Common myeloid progenitor, CD34-positive (primary cell): ENCODE measurements around the gene UBA52.

Experiments
- CTCF ChIA-PET: fragments of 350-600 bp; sonication (Branson Sonifier 250); formaldehyde crosslinking; loops from one replicate; lab custom pipeline; 2021; ENCODE audit warnings: antibody characterized with exemption; lab: Charles Lee
- POLR2A ChIA-PET: fragments of 350-600 bp; sonication (Branson Sonifier 250); formaldehyde crosslinking; loops from one replicate; lab custom pipeline; 2021; ENCODE audit warnings: antibody characterized with exemption; lab: Charles Lee
- DNase-seq, 3 donors: peaks; one replicate each; pipeline versions ENCODE4 v3.0.0 to v3.0.0-alpha.2; 2013
- H3K27ac ChIP-seq, 2 experiments: 1 replicate in 1 of 2; 2 replicates in 1 of 2; pipeline ENCODE4 v1.7.0; 2013; ENCODE audit warnings: inconsistent platforms in 2 of 2, low read length in 2 of 2, mild to moderate bottlenecking in 2 of 2, low read depth in 1 of 2, moderate library complexity in 1 of 2; ENCODE audit not compliant: severe bottlenecking in 2 of 2, insufficient read depth in 1 of 2, poor library complexity in 1 of 2
- H3K27me3 ChIP-seq, 5 experiments: replicated peaks in 2 of 5; 1 replicate in 3 of 5; 2 replicates in 2 of 5; pipeline versions ENCODE4 v1.6.1 to v1.7.0; 2013; ENCODE audit warnings: low read length in 4 of 5, mild to moderate bottlenecking in 2 of 5, moderate library complexity in 2 of 5, inconsistent platforms in 1 of 5; ENCODE audit not compliant: insufficient read depth in 5 of 5, control insufficient read depth in 4 of 5
- H3K36me3 ChIP-seq, 4 experiments: 1 replicate in 2 of 4; 2 replicates in 2 of 4; pipeline versions ENCODE4 v1.6.1 to v1.7.0; 2013; ENCODE audit warnings: low read length in 3 of 4, control low read depth in 1 of 4, mild to moderate bottlenecking in 1 of 4; ENCODE audit not compliant: control insufficient read depth in 4 of 4, insufficient read depth in 4 of 4
- H3K4me1 ChIP-seq, 4 experiments: 1 replicate in 3 of 4; 2 replicates in 1 of 4; pipeline versions ENCODE4 v1.6.1 to v1.7.1; 2013; ENCODE audit warnings: low read length in 3 of 4, mild to moderate bottlenecking in 3 of 4, control low read depth in 1 of 4, inconsistent platforms in 1 of 4, moderate library complexity in 1 of 4; ENCODE audit not compliant: control insufficient read depth in 4 of 4, insufficient read depth in 4 of 4; ENCODE audit errors: control extremely low read depth in 1 of 4
- H3K4me3 ChIP-seq, 7 experiments: 1 replicate in 4 of 7; 2 replicates in 3 of 7; pipeline versions ENCODE4 v1.5.1 to v1.7.0; 2013; ENCODE audit warnings: mild to moderate bottlenecking in 7 of 7, low read length in 6 of 7, moderate library complexity in 6 of 7, inconsistent platforms in 2 of 7, low read depth in 2 of 7, control low read depth in 1 of 7; ENCODE audit not compliant: insufficient read depth in 4 of 7, control insufficient read depth in 1 of 7; ENCODE audit errors: extremely low read depth in 1 of 7
- H3K9me3 ChIP-seq, 5 experiments: 1 replicate in 4 of 5; 2 replicates in 1 of 5; pipeline versions ENCODE4 v1.6.1 to v1.7.1; 2013; ENCODE audit warnings: low read length in 4 of 5, mild to moderate bottlenecking in 2 of 5, inconsistent platforms in 1 of 5, low read depth in 1 of 5, moderate library complexity in 1 of 5; ENCODE audit not compliant: control insufficient read depth in 4 of 5, insufficient read depth in 2 of 5; ENCODE audit errors: control extremely low read depth in 1 of 5
- WGBS: methylation state at CpG from one replicate; pipeline ENCODE4 v1.1.5; 2013; ENCODE audit not compliant: insufficient coverage; 5-methylcytosine and 5-hydroxymethylcytosine counted together

The UBA52 gene

DNA sequence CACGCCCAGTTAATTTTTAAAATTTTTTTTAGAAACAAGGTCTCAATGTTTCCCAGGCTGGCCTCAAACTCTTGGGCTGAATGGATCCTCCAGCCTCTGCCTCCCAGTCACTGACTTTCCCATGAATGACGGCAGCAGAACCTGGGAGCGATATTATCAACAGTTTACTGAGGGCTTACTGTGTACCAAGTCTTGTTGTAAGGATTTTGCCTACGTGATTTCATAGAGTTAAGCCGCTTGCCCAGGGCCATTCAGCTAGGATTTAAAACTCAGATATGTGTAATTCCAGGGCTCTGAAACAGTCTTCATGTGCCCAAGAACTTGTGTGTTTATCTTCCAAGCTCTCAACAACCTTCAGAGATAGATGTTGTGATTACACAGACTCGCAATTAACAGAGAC lies 20.0 kb upstream of the UBA52 start:
- no peak overlapping the region for H3K27ac ChIP-seq
- H3K36me3 ChIP-seq = no peaks in the 10 kb centered on the region
- CTCF ChIA-PET = interaction anchor here (1.1 kb wide), 1 partner anchor 23 kb away, joined by 3 read pairs; no protein-coding TSS in a partner anchor
- no peaks in the 10 kb centered on the region for H3K4me1 ChIP-seq
- DNase-seq = no peak
- WGBS = 96% methylated on average over 4 of the region's 6 CpGs
- POLR2A ChIA-PET = interaction anchor here (0.7 kb wide), 1 partner anchor 277 kb away, joined by 12 read pairs; no protein-coding TSS in a partner anchor
- no peaks in the 10 kb centered on the region for H3K9me3 ChIP-seq
- H3K27me3 ChIP-seq = no peaks in the 10 kb centered on the region
- H3K4me3 ChIP-seq = no peak overlapping the region

DNA sequence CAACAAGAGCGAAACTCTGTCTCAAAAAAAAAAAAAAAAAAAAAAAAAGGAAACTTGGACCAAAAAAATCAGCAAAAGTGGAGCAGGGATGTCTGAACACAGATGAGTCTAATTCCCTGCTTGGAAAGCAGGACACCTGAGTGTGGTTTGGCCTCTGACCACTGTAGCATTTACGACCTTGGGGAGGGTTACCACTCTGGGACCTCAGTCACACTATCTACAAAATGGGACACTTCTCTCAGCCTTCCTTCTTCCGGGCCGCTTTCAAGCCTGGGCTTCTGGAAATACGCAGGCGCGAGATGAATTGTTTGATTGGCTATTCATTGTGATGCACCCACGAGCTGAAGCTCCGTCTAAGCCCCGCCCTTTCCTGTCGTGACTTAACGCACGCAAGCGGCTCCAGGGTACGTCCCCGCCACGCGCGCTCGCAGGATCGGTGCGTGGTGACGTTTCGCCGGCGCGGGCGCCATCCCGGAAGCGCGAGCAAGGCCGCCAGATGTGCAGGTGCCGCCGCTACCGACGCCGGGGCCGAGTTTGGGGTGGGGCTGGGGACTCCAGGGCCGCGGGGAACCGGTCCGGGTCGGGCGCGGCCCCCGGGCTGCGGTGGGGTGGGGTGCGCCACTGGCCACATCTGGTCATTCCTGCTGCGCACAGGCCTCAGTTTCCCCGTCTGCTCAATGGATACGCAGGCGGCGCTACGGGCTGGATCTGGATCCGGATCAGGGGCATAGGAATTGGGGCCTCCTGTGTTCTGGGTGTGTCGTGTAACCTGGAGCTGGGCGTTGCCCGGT lies 14.1 kb upstream of the UBA52 start, which contains the start of gene KXD1:
Gene KXD1, plus strand, starts transcription at position 460 of the 791 bp plus-strand sequence. CDS start 4,187 bp downstream, outside the sequence.
- DNase-seq = peak; percentile 100
- Histone ChIP-seq H3K27me3 (no peaks in the 10 kb centered on the region), H3K9me3 (no peaks in the 10 kb centered on the region), H3K4me1 (peaks cover 5 to 18% (median 11%) of the 10 kb centered on the region in 4 experiments), H3K27ac (peak within 1 kb of the TSS; percentile 82 to 94), H3K4me3 (peak within 1 kb of the TSS; percentile 55 to 97 (median 93)), H3K36me3 (peaks cover 4 to 15% (median 9%) of the 10 kb centered on the region in 4 experiments)
- ChIA-PET CTCF (interaction anchor here (0.8 to 1.6 kb wide), 7 partner anchors 10 to 119 kb away, joined by 3 to 7 read pairs (median 3); partner anchors contain the start of gene UBA52), POLR2A (interaction anchor here (0.7 to 1.8 kb wide), 2 partner anchors 14 to 68 kb away, joined by 3 to 5 read pairs; partner anchors contain the start of gene UBA52)
- WGBS = 0% methylated on average over 50 of the region's 58 CpGs

DNA sequence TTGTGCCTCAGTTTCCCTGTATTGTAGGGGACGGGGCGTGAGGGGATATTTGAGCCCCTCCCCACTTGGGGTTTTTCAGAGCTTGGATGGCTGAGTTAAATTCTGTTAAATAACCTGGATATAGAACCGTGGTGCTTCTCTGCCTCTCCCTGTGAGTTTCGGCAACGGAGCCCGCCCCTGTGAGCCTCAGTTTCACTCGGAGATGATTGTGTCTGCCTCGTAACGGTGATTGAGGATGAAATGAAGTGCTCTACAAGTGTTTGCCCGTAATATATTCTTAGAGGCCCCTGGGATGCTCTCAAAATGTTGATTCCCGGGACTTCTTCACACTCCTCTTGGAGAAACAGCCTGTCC lies 13.5 kb upstream of the UBA52 start:
- DNase-seq = peak in 1 of 3 donors; percentile 14
- peak overlapping the region; percentile 82 to 94 for H3K27ac ChIP-seq
- ChIA-PET POLR2A (interaction anchor here (1.8 kb wide), 1 partner anchor 13 kb away, joined by 5 read pairs; the partner anchor contains the start of gene UBA52), CTCF (interaction anchor here (0.8 to 1.6 kb wide), 6 partner anchors 13 to 118 kb away, joined by 3 to 7 read pairs (median 3); partner anchors contain the start of gene UBA52)
- peaks cover 5 to 21% (median 13%) of the 10 kb centered on the region in 4 experiments for H3K36me3 ChIP-seq
- H3K4me1 ChIP-seq = peaks cover 5 to 18% (median 11%) of the 10 kb centered on the region in 4 experiments
- peak overlapping the region; percentile 55 to 97 (median 93) for H3K4me3 ChIP-seq
- 13% methylated on average over 6 of the region's 11 CpGs for WGBS
- H3K27me3 ChIP-seq = no peaks in the 10 kb centered on the region
- H3K9me3 ChIP-seq = no peaks in the 10 kb centered on the region

DNA sequence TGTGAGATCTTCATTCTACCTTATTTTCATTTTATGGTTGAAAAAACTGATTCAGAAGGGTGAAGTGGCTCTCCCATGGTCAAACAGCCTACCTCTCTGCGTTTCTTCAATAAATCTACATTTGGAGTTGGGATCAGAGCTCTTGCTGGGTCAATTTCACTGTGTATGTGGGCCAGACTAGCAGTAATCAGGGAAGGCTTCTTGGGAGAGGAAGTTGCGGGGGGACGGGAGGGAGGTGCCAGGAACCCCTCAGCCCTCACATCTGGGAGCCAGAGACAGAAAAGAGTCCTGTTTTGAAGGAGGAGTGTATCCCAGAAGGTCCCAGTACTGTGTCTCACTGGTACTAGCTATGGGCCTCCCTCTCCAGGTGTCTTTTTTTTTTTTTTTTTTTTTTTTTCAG lies 13.1 kb upstream of the UBA52 start:
- Histone ChIP-seq H3K4me1 (peaks cover 5 to 18% (median 11%) of the 10 kb centered on the region in 4 experiments), H3K27ac (peak overlapping the region; percentile 82 to 94), H3K9me3 (no peaks in the 10 kb centered on the region), H3K27me3 (no peaks in the 10 kb centered on the region), H3K36me3 (peaks cover 5 to 21% (median 16%) of the 10 kb centered on the region in 4 experiments), H3K4me3 (peak overlapping the region in 6 of 7 experiments; percentile 86 to 97 (median 94))
- WGBS = 50% methylated on average over 1 of the region's 3 CpGs
- POLR2A ChIA-PET = interaction anchor here (1.8 kb wide), 1 partner anchor 13 kb away, joined by 5 read pairs; the partner anchor contains the start of gene UBA52
- CTCF ChIA-PET = interaction anchor here (0.8 to 2.3 kb wide), 7 partner anchors 12 to 119 kb away, joined by 3 to 7 read pairs (median 3); partner anchors contain the start of gene UBA52
- no peak for DNase-seq

DNA sequence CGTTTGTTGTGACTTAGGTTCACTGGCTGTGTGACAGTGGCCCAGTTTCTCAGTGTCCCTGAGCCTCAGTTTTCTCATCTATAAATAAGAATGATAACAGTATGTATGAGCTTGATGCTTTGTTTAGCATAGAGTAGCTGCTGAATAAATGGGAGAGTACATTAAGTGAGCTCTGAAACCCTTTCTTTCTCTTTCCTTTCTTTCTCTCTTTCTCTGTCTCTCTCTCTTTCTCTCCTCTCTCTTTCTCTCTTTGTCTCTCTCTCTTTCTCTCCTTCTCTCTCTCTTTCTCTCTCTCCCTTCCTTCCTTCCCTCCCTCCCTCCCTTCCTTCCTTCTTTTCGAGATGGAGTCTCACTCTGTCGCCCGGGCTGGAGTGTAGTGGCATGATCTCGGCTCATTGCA lies 12.0 kb upstream of the UBA52 start:
- H3K27ac ChIP-seq = no peak overlapping the region
- POLR2A ChIA-PET = no interaction called here

DNA sequence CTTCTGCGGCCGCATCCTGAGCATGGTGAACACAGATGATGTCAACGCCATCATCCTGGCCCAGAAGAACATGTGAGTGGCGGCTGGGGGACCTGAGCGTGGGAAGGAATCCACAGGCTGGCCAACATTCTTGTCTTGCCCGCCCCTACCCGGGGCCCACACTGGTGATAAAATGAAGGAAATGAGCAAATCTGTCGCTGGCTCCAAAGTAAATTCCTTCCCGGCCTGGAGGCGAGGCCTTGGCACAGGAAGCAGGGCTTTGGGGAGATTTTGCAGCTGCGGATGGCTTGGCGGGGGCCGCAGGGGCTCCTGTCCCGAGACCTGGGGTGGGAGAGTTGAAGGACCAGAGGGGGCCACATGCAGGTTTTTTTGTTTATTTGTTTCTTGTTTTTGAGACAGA lies 9.6 kb upstream of the UBA52 start:
- POLR2A ChIA-PET = no interaction called here

More for the DNA sequence above, 12.0 kb upstream of the UBA52 start:
- CTCF ChIA-PET = interaction anchor here (1.6 to 2.3 kb wide), 2 partner anchors 11 to 40 kb away, joined by 5 to 7 read pairs; partner anchors contain the start of gene UBA52
- H3K4me3 ChIP-seq = no peak overlapping the region
- H3K36me3 ChIP-seq = peaks cover 9 to 32% (median 18%) of the 10 kb centered on the region in 4 experiments
- H3K27me3 ChIP-seq = no peaks in the 10 kb centered on the region
- peaks cover 5 to 18% (median 11%) of the 10 kb centered on the region in 4 experiments for H3K4me1 ChIP-seq
- WGBS = 30% methylated on average over 2 of the region's 5 CpGs
- no peak for DNase-seq
- no peaks in the 10 kb centered on the region for H3K9me3 ChIP-seq

More for the DNA sequence above, 9.6 kb upstream of the UBA52 start:
- Histone ChIP-seq H3K9me3 (no peaks in the 10 kb centered on the region), H3K27me3 (no peaks in the 10 kb centered on the region), H3K4me1 (peaks cover 5 to 18% (median 11%) of the 10 kb centered on the region in 4 experiments), H3K4me3 (no peak overlapping the region), H3K27ac (no peak overlapping the region), H3K36me3 (peaks cover 14 to 55% (median 32%) of the 10 kb centered on the region in 4 experiments)
- no peak for DNase-seq
- WGBS = 86% methylated on average over 12 of the region's 14 CpGs
- CTCF ChIA-PET = no interaction called here
